Forelimb muscle (tissue), 1 donor: Measurements from ENCODE around the gene AFTPH. TPM values are rescaled to one million over a fixed set of nuclear protein-coding genes. Genes with fewer than 3 reads are reported as not detected.

ENCODE experiments used
- DNase-seq: peaks from one replicate; pipeline ENCODE4 v3.0.0-alpha.2; 2013; ENCODE audit warnings: low read depth
- polyA plus RNA-seq: library from polyadenylated mRNA; unstranded; fragments of 120-200 nt; gene quantifications from one replicate; pipeline ENCODE4 v1.2.1, GENCODE V29; 2013; ENCODE audit not compliant: insufficient read length

AFTPH gene
- polyA plus RNA-seq, 1 donor = 17.5 TPM

- no peak for DNase-seq
Observed at GRCh38 chr2:64609942-64610281, 85.8 kb downstream of the AFTPH start.

- DNase-seq = no peak
Observed at GRCh38 chr2:64610316-64610855, 86.3 kb downstream of the AFTPH start.

- no peak for DNase-seq
Observed at GRCh38 chr2:64612575-64613195, 88.6 kb downstream of the AFTPH start.

GRCh38 chr2:64613276-64613675, 89.1 kb downstream of the AFTPH start:
- no peak for DNase-seq

GRCh38 chr2:64615192-64615763, 91.2 kb downstream of the AFTPH start:
- no peak for DNase-seq

- no peak for DNase-seq
Observed at GRCh38 chr2:64615844-64616536, 91.9 kb downstream of the AFTPH start.

- no peak for DNase-seq
Observed at GRCh38 chr2:64617631-64618151, 93.6 kb downstream of the AFTPH start.

DNA sequence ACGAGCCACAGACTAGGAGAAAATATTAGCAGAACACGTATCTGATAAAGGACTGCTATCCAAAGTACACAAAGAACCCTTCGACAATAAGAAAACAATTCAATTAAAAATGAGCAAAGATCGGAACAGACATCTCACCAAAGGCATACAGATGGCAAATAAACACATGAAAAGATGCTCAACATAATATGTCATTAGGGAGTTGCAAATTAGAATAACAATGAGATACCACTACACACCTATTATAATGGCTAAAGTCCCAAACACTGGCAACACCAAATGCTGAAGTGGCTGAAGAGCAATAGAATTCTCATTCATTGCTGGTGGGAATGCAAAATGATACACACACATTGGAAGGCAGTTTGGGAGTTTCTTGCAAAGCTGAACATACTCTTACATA, 96.5 kb downstream of the AFTPH start:
- DNase-seq = no peak

- DNase-seq = no peak
Observed at GRCh38 chr2:64622443-64623241, 98.5 kb downstream of the AFTPH start.

DNA sequence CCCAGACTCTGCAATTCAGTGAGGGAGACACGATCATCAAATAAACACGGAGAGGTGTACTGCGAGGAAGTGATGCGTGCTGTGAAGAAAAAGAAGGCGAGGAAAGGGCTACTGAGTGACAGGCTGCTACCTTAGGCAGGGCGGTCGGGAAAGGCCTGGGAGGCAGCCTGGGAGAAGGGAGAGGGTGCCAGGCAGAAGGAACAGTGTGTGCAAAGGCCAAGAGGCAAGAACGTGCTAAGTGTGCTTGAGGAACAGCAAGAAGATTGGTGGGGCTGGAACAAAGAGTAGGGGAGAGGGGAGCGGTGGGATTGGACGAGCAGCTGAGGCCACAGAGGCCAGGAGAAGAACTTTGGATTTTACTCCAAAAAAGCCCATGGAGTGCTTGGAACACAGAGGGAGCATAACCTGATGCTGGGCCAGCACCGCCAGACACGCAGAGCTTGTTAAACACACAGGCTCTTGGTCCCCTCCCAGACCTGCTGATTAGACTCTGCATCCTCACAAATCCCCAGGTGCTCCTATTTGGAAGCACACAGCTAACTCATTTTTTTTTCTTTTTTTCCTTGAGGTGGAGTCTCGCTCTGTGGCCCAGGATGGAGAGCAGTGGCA, 99.2 kb downstream of the AFTPH start:
- DNase-seq = no peak

- no peak for DNase-seq
Observed at GRCh38 chr2:64624108-64624610, 100.0 kb downstream of the AFTPH start.

DNA sequence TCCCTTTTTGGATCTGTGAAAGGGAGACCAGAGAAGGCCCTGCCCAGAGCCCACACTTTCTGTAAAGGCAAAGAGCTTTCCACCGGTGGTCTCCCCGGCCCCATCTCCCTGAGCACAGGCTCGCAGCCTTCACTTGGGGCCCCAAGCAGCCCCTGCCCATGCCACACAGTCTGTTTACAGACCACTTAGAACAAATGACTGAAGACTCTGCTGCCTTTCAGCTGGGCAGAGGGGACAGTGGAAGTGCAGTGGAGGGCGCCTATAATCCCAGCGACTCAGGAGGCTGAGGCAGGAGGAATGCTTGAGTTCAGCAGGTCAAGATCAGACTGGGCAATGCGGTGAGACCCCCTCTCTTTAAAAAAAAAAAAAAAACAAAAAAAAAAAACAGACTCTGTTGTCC, 100.7 kb downstream of the AFTPH start:
- no peak for DNase-seq

- DNase-seq = no peak
Observed at GRCh38 chr2:64625299-64626145, 101.4 kb downstream of the AFTPH start.

DNA sequence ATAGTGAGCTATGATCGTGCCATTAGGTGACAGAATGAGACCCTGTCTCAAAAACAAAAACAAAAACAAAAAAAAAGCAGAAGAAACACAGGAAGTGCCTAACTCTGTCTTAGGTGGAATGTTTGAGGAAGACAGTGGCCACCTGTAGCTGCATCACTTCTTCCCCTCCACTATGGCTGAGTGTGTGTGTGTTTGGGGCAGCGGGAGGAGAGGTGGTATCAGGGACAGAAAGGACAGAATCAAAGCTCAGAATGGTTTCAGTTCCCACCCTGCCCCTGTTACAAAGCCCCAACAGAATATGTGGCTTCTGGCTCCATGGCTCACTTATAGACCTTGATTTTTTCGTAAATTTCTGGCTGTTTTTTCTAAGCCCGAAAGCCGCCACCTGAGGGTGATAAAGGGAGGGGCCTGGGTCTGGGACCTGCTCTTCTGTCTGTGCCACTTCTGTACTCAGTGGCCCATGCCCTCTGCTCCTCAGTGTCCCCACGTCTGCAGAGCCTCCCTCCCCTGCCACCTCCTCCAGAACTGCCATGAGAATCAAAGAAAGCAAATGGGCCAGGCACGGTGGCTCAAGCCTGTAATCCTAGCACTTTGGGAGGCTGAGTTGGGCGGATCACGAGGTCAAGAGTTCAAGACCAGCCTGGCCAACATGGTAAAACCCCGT, 102.2 kb downstream of the AFTPH start:
- no peak for DNase-seq

DNA sequence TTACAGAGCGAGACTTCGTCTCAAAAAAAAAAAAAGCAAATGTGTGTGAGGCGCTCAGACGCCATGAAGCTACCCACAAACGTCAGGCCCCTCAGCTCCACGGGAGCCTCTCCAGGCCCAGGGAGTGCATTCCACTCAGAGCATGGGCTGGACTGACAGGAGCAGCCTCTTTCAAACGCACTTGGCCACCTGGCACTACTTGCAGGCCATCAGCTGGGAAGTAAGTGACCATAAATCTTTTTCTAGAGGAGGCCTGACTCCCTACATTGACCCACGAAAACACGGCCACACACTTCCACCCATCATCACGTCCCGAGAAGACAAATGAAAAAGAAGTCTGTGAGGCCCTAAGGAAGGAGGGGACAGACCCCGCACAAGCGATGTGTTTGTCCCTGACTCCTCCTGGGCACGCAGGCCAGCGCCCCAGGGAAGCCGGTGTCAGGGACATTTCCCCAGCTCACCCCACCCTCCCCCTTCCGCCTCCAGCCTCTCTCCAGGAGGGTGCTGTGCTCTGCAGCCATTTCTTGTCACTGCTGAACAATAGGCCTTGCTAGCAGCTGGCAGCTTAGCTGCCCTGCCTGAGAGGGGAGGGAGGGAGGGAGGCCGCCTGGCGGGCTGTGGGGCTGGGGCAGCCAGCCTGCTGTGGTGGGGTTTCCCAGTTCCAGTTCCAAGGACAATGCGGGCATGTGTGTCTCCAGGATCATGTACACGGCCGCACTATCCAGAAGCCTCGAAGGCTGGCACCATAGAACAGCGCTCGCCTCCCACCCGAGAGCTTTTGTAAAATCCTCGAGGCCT, 103.0 kb downstream of the AFTPH start:
- DNase-seq = no peak

GRCh38 chr2:64627860-64628841, 104.0 kb downstream of the AFTPH start:
- DNase-seq = no peak

GRCh38 chr2:64629329-64629781, 105.2 kb downstream of the AFTPH start:
- DNase-seq = no peak

DNA sequence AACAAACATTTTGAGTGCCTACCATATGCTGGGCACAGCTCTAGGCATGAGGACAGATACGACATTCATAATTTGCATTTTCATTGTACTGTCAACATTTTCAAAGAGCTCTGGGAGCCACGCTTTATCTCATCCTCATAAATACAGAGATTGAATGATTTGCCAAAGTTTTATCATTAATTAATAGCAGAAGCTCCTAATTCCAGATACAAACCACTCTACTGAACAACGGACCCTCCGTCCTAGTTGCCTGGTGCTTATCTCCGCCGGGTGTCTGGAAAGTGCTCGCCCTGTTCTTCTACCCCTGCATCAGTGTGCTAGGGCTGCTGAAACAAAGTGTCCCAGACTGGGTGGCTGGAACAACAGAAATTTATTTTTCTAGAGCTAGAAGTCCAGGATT, 105.7 kb downstream of the AFTPH start:
- DNase-seq = no peak
